K562 (cell line): ENCODE measurements around the gene CD151. TPM values are rescaled to one million over a fixed set of nuclear protein-coding genes. Genes with fewer than 3 reads are reported as not detected.
A peak's percentile ranks its signal among the peaks of the same experiment; 100 is the strongest.

Experiments
- BHLHE40 ChIP-seq: IDR thresholded peaks from 2 replicates; pipeline ENCODE4 v1.6.1; 2011; ENCODE audit warnings: low read length, improper control_type of control experiment
- EGR1 ChIP-seq: fragments of 450-650 bp; conservative IDR thresholded peaks from 2 replicates; pipeline ENCODE4 v1.6.1; 2017; ENCODE audit warnings: mild to moderate bottlenecking
- ERF ChIP-seq: fragments of 450-650 bp; formaldehyde crosslinking; IDR thresholded peaks from 2 replicates; pipeline ENCODE4 v1.4.0; 2020; ENCODE audit warnings: mild to moderate bottlenecking, mixed read lengths
- ESRRA ChIP-seq: fragments of 450-650 bp; IDR thresholded peaks from 2 replicates; pipeline ENCODE4 v1.6.1; 2014; ENCODE audit warnings: low read depth, mild to moderate bottlenecking, moderate library complexity, borderline replicate concordance
- FOXJ2 ChIP-seq: fragments of 200-800 bp; sonication (Bioruptor generic); IDR thresholded peaks from 2 replicates; pipeline ENCODE4 v1.6.1; 2016; ENCODE audit warnings: missing genetic modification characterization, missing compliant biosample characterization
- HNRNPK ChIP-seq: fragments of 200-400 bp; formaldehyde crosslinking; IDR thresholded peaks from one replicate; pipeline ENCODE4 v1.6.1; 2018; ENCODE audit warnings: mild to moderate bottlenecking, low read depth, low read length; ENCODE audit not compliant: poor library complexity, severe bottlenecking
- MYC ChIP-seq, 2 experiments: fragments of 250-450 bp in 1 of 2; sonication (Bioruptor Pico) in 1 of 2; IDR thresholded peaks; 2 replicates each; pipeline versions ENCODE4 v1.5.1 to v1.6.1; 2012 to 2021; ENCODE audit warnings: low read depth in 2 of 2, borderline replicate concordance in 1 of 2, improper control_type of control experiment in 1 of 2, low read length in 1 of 2, mild to moderate bottlenecking in 1 of 2, moderate library complexity in 1 of 2
- POLR2G ChIP-seq: fragments of 200-400 bp; formaldehyde crosslinking; IDR thresholded peaks from 2 replicates; pipeline ENCODE4 v1.6.1; 2017; ENCODE audit warnings: low read depth, mild to moderate bottlenecking, antibody characterized with exemption, low read length, moderate library complexity
- RBM15 ChIP-seq: fragments of 200-400 bp; formaldehyde crosslinking; IDR thresholded peaks from 2 replicates; pipeline ENCODE4 v1.6.1; 2018; ENCODE audit warnings: mild to moderate bottlenecking, low read length, moderate library complexity; ENCODE audit not compliant: insufficient read depth
- SUPT5H ChIP-seq: fragments of 450-650 bp; IDR thresholded peaks from 2 replicates; pipeline ENCODE4 v1.6.1; 2016
- ZC3H4 ChIP-seq: sonication (generic); formaldehyde crosslinking; IDR thresholded peaks from 2 replicates; pipeline ENCODE4 v1.9.0; 2021; ENCODE audit warnings: missing genetic modification reagents, borderline replicate concordance
- polyA plus RNA-seq, 8 experiments: library from polyadenylated mRNA; depleted of rRNA in 4 of 8; stranded (reverse) in 5 of 8; unstranded in 3 of 8; fragments of >200 nt; fragmentation: Nextera tagmentation in 2 of 8; fragmentation: Illumina TruSeq in 1 of 8; extraction: Ambion mirVana in 2 of 8; extraction: Trizol in 1 of 8; gene quantifications; 2 replicates each; pipeline versions ENCODE4 v1.2.1 to v1.2.3, GENCODE V29; 2011 to 2014; ENCODE audit warnings: inconsistent platforms in 1 of 8, missing spikeins in 1 of 8
- total RNA-seq, 7 experiments: library from RNA; depleted of rRNA in 6 of 7; stranded (reverse); fragments of >200 nt in 6 of 7; fragmentation: Illumina TruSeq in 2 of 7; extraction: Trizol in 2 of 7; gene quantifications; 2 replicates each; pipeline versions ENCODE4 v1.2.1 to v1.2.3, GENCODE V29; 2011 to 2021; ENCODE audit warnings: low replicate concordance in 1 of 7
- TF ChIP-seq, protein P1 (sequence below): fragments of 450-650 bp; IDR thresholded peaks from 2 replicates; pipeline ENCODE4 v1.7.0; 2016; ENCODE audit warnings: borderline replicate concordance
- TF ChIP-seq, protein P2 (sequence below): sonication (generic); formaldehyde crosslinking; IDR thresholded peaks from 2 replicates; pipeline ENCODE4 v1.8.1; 2023; ENCODE audit warnings: mild to moderate bottlenecking, missing genetic modification reagents, moderate library complexity
- TF ChIP-seq, protein P3 (sequence below), 2 experiments: fragments of 450-650 bp in 1 of 2; sonication (generic) in 1 of 2; formaldehyde crosslinking in 1 of 2; IDR thresholded peaks; 2 replicates each; pipeline versions ENCODE4 v1.7.1 to v1.9.0; 2016 to 2022; ENCODE audit warnings: inconsistent platforms in 1 of 2, mild to moderate bottlenecking in 1 of 2, missing genetic modification reagents in 1 of 2

CD151 gene
- total and polyA plus RNA-seq, 9 of the 15 experiments (the other 6 are each of a cell fraction or from before 2014, with no cell fraction given): 2.3 to 187 (median 140) TPM

DNA sequence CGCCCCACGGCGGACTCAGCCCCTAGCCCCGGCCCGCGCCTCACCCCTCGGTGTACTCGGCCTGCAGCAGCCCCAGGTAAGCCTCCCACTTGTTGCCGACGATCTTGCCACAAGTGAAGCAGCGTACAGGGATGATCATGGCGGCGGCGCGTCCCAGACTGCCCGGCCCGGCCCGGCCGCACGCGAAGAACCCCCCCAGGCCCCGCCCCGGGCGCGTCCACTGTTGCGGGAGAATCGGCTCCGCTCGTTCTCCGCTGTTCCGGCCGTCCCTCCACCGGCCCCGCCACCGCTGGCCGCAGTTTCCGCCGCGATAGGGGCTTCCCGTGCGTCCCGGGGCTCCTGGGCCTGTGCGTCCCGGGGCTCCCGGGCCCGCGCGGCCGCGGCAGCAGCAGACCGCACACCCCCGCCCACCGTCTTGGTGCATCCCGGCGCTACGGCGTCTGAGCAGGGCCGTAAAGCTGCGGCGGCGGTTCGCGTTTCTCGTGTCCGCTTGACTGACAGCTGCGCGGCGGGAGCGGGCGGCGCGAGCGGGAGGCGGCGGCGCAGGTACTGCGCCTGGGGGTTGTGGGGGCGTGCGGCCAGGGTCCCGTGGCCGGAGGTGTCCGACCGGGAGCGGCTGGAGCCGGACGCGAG is 9.7 kb downstream of the CD151 start, which contains the start of the genes POLR2L and TSPAN4 (continued):
- TF ChIP-seq, protein P1, sequence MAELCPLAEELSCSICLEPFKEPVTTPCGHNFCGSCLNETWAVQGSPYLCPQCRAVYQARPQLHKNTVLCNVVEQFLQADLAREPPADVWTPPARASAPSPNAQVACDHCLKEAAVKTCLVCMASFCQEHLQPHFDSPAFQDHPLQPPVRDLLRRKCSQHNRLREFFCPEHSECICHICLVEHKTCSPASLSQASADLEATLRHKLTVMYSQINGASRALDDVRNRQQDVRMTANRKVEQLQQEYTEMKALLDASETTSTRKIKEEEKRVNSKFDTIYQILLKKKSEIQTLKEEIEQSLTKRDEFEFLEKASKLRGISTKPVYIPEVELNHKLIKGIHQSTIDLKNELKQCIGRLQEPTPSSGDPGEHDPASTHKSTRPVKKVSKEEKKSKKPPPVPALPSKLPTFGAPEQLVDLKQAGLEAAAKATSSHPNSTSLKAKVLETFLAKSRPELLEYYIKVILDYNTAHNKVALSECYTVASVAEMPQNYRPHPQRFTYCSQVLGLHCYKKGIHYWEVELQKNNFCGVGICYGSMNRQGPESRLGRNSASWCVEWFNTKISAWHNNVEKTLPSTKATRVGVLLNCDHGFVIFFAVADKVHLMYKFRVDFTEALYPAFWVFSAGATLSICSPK: no peak
- TF ChIP-seq SUPT5H (peak; percentile 93), FOXJ2 (no peak), EGR1 (peak; percentile 71), ZC3H4 (CRISPR knock-in tag) (no peak), POLR2G (peak; percentile 99), RBM15 (no peak), HNRNPK (no peak), ESRRA (peak; percentile 89; the same call in 1 of the 2 replicates), MYC (IDR thresholded peaks at IDR 0.05; ENCODE audit: low read depth, low read length) (peak; percentile 77), MYC (CRISPR knock-in tag; IDR thresholded peaks at IDR 0.05; ENCODE audit: borderline replicate concordance, low read depth) (no peak), BHLHE40 (peak; percentile 84), ERF (CRISPR knock-in tag) (peak; percentile 92; the same call in 1 of the 2 replicates)
- TF ChIP-seq, protein P2, sequence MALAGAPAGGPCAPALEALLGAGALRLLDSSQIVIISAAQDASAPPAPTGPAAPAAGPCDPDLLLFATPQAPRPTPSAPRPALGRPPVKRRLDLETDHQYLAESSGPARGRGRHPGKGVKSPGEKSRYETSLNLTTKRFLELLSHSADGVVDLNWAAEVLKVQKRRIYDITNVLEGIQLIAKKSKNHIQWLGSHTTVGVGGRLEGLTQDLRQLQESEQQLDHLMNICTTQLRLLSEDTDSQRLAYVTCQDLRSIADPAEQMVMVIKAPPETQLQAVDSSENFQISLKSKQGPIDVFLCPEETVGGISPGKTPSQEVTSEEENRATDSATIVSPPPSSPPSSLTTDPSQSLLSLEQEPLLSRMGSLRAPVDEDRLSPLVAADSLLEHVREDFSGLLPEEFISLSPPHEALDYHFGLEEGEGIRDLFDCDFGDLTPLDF (CRISPR knock-in tag): no peak
- TF ChIP-seq, protein P3, sequence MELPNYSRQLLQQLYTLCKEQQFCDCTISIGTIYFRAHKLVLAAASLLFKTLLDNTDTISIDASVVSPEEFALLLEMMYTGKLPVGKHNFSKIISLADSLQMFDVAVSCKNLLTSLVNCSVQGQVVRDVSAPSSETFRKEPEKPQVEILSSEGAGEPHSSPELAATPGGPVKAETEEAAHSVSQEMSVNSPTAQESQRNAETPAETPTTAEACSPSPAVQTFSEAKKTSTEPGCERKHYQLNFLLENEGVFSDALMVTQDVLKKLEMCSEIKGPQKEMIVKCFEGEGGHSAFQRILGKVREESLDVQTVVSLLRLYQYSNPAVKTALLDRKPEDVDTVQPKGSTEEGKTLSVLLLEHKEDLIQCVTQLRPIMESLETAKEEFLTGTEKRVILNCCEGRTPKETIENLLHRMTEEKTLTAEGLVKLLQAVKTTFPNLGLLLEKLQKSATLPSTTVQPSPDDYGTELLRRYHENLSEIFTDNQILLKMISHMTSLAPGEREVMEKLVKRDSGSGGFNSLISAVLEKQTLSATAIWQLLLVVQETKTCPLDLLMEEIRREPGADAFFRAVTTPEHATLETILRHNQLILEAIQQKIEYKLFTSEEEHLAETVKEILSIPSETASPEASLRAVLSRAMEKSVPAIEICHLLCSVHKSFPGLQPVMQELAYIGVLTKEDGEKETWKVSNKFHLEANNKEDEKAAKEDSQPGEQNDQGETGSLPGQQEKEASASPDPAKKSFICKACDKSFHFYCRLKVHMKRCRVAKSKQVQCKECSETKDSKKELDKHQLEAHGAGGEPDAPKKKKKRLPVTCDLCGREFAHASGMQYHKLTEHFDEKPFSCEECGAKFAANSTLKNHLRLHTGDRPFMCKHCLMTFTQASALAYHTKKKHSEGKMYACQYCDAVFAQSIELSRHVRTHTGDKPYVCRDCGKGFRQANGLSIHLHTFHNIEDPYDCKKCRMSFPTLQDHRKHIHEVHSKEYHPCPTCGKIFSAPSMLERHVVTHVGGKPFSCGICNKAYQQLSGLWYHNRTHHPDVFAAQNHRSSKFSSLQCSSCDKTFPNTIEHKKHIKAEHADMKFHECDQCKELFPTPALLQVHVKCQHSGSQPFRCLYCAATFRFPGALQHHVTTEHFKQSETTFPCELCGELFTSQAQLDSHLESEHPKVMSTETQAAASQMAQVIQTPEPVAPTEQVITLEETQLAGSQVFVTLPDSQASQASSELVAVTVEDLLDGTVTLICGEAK (IDR thresholded peaks at IDR 0.05): peak; percentile 49; the same call in 1 of the 2 replicates
- TF ChIP-seq, protein P3 (CRISPR knock-in tag; IDR thresholded peaks at IDR 0.05): no peak
